A673 (cell line): Measurements from ENCODE around the gene RASGRF1. TPM values are rescaled to one million over a fixed set of nuclear protein-coding genes. Genes with fewer than 3 reads are reported as not detected.
"Not testable (repeated sequence)": the region's sequence is repeated elsewhere in the genome, so short reads cannot be mapped to it uniquely, and the experiment has no call there.

Source experiments
- BruUV-seq: library from RNA; stranded (reverse); fragments of 400-500 nt; replicated peaks from 2 replicates; lab custom pipeline; 2021; lab: Mats Ljungman, UMichigan
- CTCF ChIA-PET: fragments of 300-600 bp; sonication (Branson Sonifier 250); formaldehyde crosslinking; loops from one replicate; lab custom pipeline; 2022; ENCODE audit warnings: antibody characterized with exemption; lab: Charles Lee
- POLR2A ChIA-PET: fragments of 300-600 bp; sonication (Branson Sonifier 250); formaldehyde crosslinking; loops from one replicate; lab custom pipeline; 2022; ENCODE audit warnings: antibody characterized with exemption; ENCODE audit not compliant: low non-redundant PET; lab: Charles Lee
- DNase-seq: peaks from one replicate; pipeline ENCODE4 v3.0.0-alpha.2; 2015; ENCODE audit warnings: low spot score
- H3K27ac ChIP-seq: fragments of 200-600 bp; sonication (generic); 2 replicates; pipeline ENCODE4 v1.5.1; 2016; ENCODE audit warnings: mixed run types, low read depth, mild to moderate bottlenecking, mixed read lengths, antibody characterized with exemption, low read length; ENCODE audit not compliant: poor library complexity, severe bottlenecking
- H3K27me3 ChIP-seq: fragments of 200-600 bp; sonication (generic); replicated peaks from 2 replicates; pipeline ENCODE4 v1.6.1; 2017; ENCODE audit warnings: mixed run types, low read depth, mild to moderate bottlenecking, mixed read lengths, antibody characterized with exemption, low read length; ENCODE audit not compliant: insufficient read depth, poor library complexity
- H3K36me3 ChIP-seq: fragments of 200-600 bp; sonication (generic); 2 replicates; pipeline ENCODE4 v1.6.1; 2016; ENCODE audit warnings: mixed run types, mild to moderate bottlenecking, mixed read lengths, antibody characterized with exemption, low read length; ENCODE audit not compliant: insufficient read depth, poor library complexity, severe bottlenecking
- H3K4me1 ChIP-seq: fragments of 200-600 bp; sonication (generic); 2 replicates; pipeline ENCODE4 v1.6.1; 2017; ENCODE audit warnings: mixed run types, mild to moderate bottlenecking, mixed read lengths, antibody characterized with exemption, low read length; ENCODE audit not compliant: insufficient read depth, poor library complexity, severe bottlenecking
- H3K4me3 ChIP-seq: fragments of 200-600 bp; sonication (generic); 2 replicates; pipeline ENCODE4 v1.5.1; 2016; ENCODE audit warnings: low read depth, mixed run types, mild to moderate bottlenecking, mixed read lengths, low read length; ENCODE audit not compliant: poor library complexity, severe bottlenecking
- H3K9me3 ChIP-seq: fragments of 200-600 bp; sonication (generic); 2 replicates; pipeline ENCODE4 v1.6.1; 2016; ENCODE audit warnings: mixed run types, low read depth, mild to moderate bottlenecking, mixed read lengths, antibody characterized with exemption, low read length; ENCODE audit not compliant: poor library complexity, severe bottlenecking
- EZH2 ChIP-seq: fragments of 200-600 bp; sonication (generic); IDR thresholded peaks from 2 replicates; pipeline ENCODE4 v1.6.1; 2017; ENCODE audit warnings: borderline replicate concordance, low read depth, mild to moderate bottlenecking, mixed read lengths, antibody characterized with exemption, low read length; ENCODE audit not compliant: poor library complexity, severe bottlenecking
- intact Hi-C: fragments of 100-400 bp; cut with micrococcal nuclease; formaldehyde crosslinking; loops from one replicate; pipeline ENCODE4 v1.10.0; 2022; ENCODE audit not compliant: unreplicated experiment
- total RNA-seq: library from RNA; stranded (reverse); gene quantifications from 2 replicates; pipeline ENCODE4 v1.2.3, GENCODE V29; 2021
- TF ChIP-seq, protein P1 (sequence below): fragments of 300-800, 200-600 bp; sonication (generic); conservative IDR thresholded peaks from 2 replicates; pipeline ENCODE4 v1.5.1; 2017; ENCODE audit warnings: low read depth, mild to moderate bottlenecking, antibody characterized with exemption, low read length, moderate library complexity, mixed read lengths

RASGRF1 gene
- total RNA-seq, 1 experiment from 2014 or later: 0.73 TPM

DNA sequence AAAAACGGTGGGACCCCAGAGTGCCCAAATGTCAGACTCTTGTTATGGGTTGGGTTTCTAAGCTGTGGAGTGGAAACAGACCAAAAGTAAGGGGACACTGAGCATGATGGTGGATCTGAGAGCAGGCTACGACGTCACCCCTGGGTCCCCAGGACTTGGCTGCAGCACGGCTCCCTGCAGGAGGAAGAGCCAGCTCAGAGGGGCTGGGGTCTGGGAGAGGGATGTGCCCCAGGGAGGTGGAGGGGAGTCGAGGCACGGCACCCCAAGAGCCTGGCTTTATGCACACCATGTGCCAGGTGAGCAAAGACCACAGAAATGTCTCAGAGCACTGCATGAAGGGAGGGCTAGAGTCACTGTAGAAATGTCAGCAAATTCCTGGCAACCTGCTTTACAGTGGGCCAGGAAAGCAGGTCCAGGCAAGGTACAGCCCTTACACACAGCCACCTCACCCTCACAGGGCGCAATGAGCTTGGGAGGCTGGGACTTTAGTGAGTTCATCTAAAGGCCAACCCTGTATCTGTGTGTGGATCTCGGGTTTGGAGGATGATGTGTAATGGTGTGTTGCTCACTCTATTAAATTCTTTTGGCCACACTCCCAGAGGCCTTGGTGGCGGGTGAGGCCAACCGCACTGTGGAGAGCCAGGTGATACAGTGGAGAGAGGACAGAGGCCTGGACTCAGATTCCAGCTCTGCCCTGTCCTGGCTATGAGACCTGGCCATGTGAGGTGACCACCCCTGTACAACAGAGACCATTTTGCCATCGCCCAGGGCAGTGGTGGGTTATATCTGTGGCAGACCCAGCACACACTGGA is 159.8 kb downstream of the RASGRF1 start:
- TF ChIP-seq EZH2: no peak
- TF ChIP-seq, protein P1, sequence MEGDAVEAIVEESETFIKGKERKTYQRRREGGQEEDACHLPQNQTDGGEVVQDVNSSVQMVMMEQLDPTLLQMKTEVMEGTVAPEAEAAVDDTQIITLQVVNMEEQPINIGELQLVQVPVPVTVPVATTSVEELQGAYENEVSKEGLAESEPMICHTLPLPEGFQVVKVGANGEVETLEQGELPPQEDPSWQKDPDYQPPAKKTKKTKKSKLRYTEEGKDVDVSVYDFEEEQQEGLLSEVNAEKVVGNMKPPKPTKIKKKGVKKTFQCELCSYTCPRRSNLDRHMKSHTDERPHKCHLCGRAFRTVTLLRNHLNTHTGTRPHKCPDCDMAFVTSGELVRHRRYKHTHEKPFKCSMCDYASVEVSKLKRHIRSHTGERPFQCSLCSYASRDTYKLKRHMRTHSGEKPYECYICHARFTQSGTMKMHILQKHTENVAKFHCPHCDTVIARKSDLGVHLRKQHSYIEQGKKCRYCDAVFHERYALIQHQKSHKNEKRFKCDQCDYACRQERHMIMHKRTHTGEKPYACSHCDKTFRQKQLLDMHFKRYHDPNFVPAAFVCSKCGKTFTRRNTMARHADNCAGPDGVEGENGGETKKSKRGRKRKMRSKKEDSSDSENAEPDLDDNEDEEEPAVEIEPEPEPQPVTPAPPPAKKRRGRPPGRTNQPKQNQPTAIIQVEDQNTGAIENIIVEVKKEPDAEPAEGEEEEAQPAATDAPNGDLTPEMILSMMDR: no peak
- ChIA-PET CTCF (no interaction called here), POLR2A (no interaction called here)
- no peak overlapping the region for H3K27ac ChIP-seq
- no peaks in the 10 kb centered on the region for H3K9me3 ChIP-seq
- no peaks in the 10 kb centered on the region for H3K27me3 ChIP-seq
- no peaks in the 10 kb centered on the region for H3K36me3 ChIP-seq
- no peak overlapping the region for H3K4me3 ChIP-seq
- no peaks in the 10 kb centered on the region for H3K4me1 ChIP-seq
- BruUV-seq: no TSS peak
- no peak for DNase-seq
- intact Hi-C loops: no loop called here

DNA sequence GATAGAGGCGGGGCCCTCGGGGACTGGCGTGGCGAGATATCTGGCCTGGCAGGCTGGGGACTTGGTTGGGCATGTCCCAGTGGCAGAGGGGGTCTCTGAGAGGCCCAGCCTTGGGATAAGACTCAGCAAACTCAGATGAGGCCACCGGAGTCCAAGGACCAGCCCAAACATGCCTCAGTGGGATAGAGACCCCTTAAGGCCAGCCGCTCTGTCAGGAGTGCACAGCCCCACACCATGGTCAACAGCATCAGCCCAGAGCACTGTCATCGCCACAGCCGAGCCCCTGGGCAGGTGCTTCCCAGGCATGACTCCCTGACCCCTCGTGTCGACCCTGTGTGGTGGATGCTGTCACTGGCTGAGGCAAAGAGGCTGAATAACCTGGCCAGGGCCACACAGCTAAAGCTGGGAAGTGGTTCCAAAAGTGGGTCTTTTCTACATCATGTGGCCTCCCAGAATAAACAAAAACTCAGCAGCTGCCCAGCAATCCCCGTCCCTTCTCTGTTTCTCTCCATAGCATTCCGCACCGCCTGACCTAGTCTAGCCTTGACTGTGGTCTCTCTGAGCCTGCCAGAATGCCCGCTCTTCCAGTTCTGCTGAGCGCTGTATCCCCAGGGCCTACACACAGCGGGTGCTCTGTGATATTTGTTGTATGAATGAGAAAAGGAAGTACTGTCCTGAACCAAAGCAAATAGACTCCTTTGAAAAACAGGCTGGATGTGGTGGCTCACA is 160.9 kb downstream of the RASGRF1 start:
- TF ChIP-seq, protein P1: no peak
- TF ChIP-seq EZH2: no peak
- H3K36me3 ChIP-seq: no peaks in the 10 kb centered on the region
- DNase-seq: no peak
- ChIA-PET POLR2A (no interaction called here), CTCF (no interaction called here)
- no peak overlapping the region for H3K4me3 ChIP-seq
- no TSS peak for BruUV-seq
- no peaks in the 10 kb centered on the region for H3K4me1 ChIP-seq
- H3K9me3 ChIP-seq: no peaks in the 10 kb centered on the region
- no peaks in the 10 kb centered on the region for H3K27me3 ChIP-seq
- H3K27ac ChIP-seq: no peak overlapping the region
- intact Hi-C loops: no loop called here

- H3K27ac ChIP-seq: no peak overlapping the region
- intact Hi-C loops: no loop called here
- POLR2A ChIA-PET: no interaction called here
Observed at GRCh38 chr15:78928616-78929093, 161.9 kb downstream of the RASGRF1 start.

DNA sequence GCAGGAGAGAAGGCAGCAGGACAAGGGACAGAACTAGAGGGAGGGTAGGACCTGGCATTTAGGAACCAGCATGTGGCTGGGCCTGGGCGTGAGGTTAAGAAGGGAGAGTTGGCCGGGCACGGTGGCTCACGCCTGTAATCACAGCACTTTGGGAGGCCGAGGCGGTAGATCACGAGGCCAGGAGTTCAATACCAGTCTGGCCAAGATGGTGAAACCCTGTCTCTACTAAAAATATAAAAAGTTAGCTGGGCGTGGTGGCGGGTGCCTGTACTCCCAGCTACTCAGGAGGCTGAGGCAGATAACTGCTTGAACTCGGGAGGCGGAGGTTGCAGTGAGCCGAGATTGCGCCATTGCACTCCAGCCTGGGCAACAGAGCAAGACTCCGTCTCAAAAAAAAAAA is 162.4 kb downstream of the RASGRF1 start:
- H3K4me3 ChIP-seq, H3K27ac ChIP-seq, CTCF ChIA-PET, POLR2A ChIA-PET, DNase-seq, H3K36me3 ChIP-seq, BruUV-seq, H3K27me3 ChIP-seq, H3K9me3 ChIP-seq, intact Hi-C loops, H3K4me1 ChIP-seq: not testable (repeated sequence)

More at GRCh38 chr15:78928616-78929093, 161.9 kb downstream of the RASGRF1 start:
- no peaks in the 10 kb centered on the region for H3K27me3 ChIP-seq
- H3K9me3 ChIP-seq: no peaks in the 10 kb centered on the region
- no peak for DNase-seq
- no peak overlapping the region for H3K4me3 ChIP-seq
- no peaks in the 10 kb centered on the region for H3K4me1 ChIP-seq
- CTCF ChIA-PET: no interaction called here
- TF ChIP-seq EZH2: no peak
- TF ChIP-seq, protein P1: no peak
- no TSS peak for BruUV-seq
- H3K36me3 ChIP-seq: no peaks in the 10 kb centered on the region
